MCF 10A (cell line): Measurements from ENCODE around the gene ACAA1. TPM values are rescaled to one million over a fixed set of nuclear protein-coding genes. Genes with fewer than 3 reads are reported as not detected.

ENCODE experiments used
- Bru-seq: library from RNA; stranded (reverse); fragments of 400-500 nt; gene quantifications from one replicate; lab custom pipeline; 2021; lab: Mats Ljungman, UMichigan
- BruChase-seq, 2 experiments: library from RNA; stranded (reverse); fragments of 400-500 nt; gene quantifications; one replicate each; lab custom pipeline; 2021; lab: Mats Ljungman, UMichigan
- BruUV-seq: library from RNA; stranded (reverse); fragments of 400-500 nt; replicated peaks from 2 replicates; lab custom pipeline; 2021; lab: Mats Ljungman, UMichigan
- CTCF ChIA-PET: fragments of 300-600 bp; sonication (Branson Sonifier 250); formaldehyde crosslinking; extraction: SDS; loops from one replicate; lab custom pipeline; 2021; ENCODE audit warnings: antibody characterized with exemption, inconsistent platforms; lab: Yijun Ruan, JAX
- POLR2A ChIA-PET: fragments of 300-600, 350-650 bp; sonication (Branson Sonifier 250); formaldehyde crosslinking; extraction: SDS; loops from one replicate; lab custom pipeline; 2020; ENCODE audit warnings: antibody characterized with exemption, inconsistent platforms; lab: Yijun Ruan, JAX
- DNase-seq: peaks from one replicate; pipeline ENCODE4 v3.0.0-alpha.2; 2018; ENCODE audit not compliant: unreplicated experiment
- H3K27ac Mint-ChIP-seq: one replicate; pipeline ENCODE4 v1.8.0; 2022; ENCODE audit warnings: mild to moderate bottlenecking, low read depth, mixed read lengths; ENCODE audit not compliant: unreplicated experiment
- H3K27me3 Mint-ChIP-seq: one replicate; pipeline ENCODE4 v1.8.0; 2022; ENCODE audit warnings: mixed read lengths; ENCODE audit not compliant: insufficient read depth, unreplicated experiment
- H3K36me3 Mint-ChIP-seq: one replicate; pipeline ENCODE4 v1.8.0; 2022; ENCODE audit warnings: mild to moderate bottlenecking, moderate library complexity, mixed read lengths; ENCODE audit not compliant: insufficient read depth, unreplicated experiment
- H3K4me1 Mint-ChIP-seq: one replicate; pipeline ENCODE4 v1.8.0; 2022; ENCODE audit warnings: mixed read lengths; ENCODE audit not compliant: insufficient read depth, unreplicated experiment
- H3K4me3 Mint-ChIP-seq: one replicate; pipeline ENCODE4 v1.8.0; 2022; ENCODE audit warnings: mild to moderate bottlenecking, moderate library complexity, mixed read lengths; ENCODE audit not compliant: unreplicated experiment
- H3K9me3 Mint-ChIP-seq: one replicate; pipeline ENCODE4 v1.8.0; 2022; ENCODE audit warnings: mixed read lengths; ENCODE audit not compliant: unreplicated experiment
- intact Hi-C: fragments of 100-400 bp; cut with micrococcal nuclease; formaldehyde crosslinking; loops from 2 replicates; pipeline ENCODE4 v1.14.1; 2022
- long read RNA-seq: library from polyadenylated mRNA; stranded (forward); transcript quantifications from one replicate; pipeline ENCODE4 v2.0.0, GENCODE V29; 2022
- total RNA-seq: library from RNA; stranded (reverse); gene quantifications from 2 replicates; pipeline ENCODE4 v1.2.3, GENCODE V29; 2022
- TF ChIP-seq, protein P1 (sequence below): fragments of 200-600 bp; IDR thresholded peaks from one replicate; pipeline ENCODE4 v1.8.0; 2022; ENCODE audit warnings: antibody characterized with exemption, mild to moderate bottlenecking; ENCODE audit not compliant: unreplicated experiment

ACAA1 gene
- total RNA-seq = 36.6 and 46.7 TPM in 2 replicates
- percentile 63 among the genes with signal in this experiment for Bru-seq, nascent RNA
- BruChase-seq, experiment 1, labeled RNA remaining after a 6-hour chase = percentile 55 among the genes with signal in this experiment
- BruChase-seq, experiment 2, labeled RNA remaining after a 2-hour chase = percentile 55 among the genes with signal in this experiment
- long read RNA-seq, transcript ACAA1-202 (12 exons, 1,785 nt) = major isoform, 83 of 119 reads
- long read RNA-seq, partial matches to known transcripts = 5 of 119 reads
- long read RNA-seq, other reads (novel, unspliced or antisense) = 26 of 119 reads

DNA sequence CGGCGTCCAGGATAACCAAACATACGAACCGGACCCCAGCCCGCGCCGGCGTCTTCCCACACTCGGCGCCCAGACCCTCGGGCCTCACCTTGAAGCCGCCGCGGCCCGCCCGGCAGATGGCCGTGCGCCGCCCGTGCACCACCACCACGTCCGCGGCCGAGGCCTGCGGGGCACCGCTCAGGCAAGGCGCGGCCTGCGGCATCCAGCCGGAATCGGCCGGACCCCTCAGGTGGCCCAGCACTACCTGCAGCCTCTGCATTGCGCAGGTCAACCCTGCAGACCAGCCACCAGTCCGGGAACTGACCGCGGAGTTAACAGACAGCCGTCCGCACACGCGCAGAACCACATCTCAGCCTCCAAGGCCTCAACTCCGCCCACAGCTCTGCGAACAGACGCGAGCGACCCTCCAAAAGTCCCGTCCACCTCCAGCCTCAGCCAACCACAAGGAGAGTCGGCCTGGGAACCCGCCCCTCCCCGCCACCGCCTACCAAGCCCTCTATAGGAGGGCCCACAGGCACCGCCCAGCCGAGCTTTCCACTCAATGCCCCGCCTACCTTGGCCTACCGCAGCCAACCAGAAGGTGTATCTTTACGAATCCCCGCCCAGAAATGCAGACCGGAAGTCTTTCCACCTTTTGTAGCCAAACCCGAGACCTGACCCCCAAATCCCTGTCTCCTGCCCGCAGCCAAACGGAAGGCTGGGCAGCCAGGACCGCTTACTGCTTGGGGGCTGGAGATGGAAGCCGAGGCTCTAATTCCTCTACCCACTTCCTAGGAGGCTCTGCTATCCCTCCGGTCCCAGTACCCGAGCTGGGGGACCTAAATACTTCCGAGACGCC lies at the start of gene ACAA1:
TSS of gene ACAA1 (minus strand) at position 351 of the 838 bp plus-strand sequence. CDS start at position 259, 92 bp downstream.
- peak within 1 kb of the TSS; percentile 71 for H3K27ac Mint-ChIP-seq
- intact Hi-C loops = loop anchor here (1.0 to 5.0 kb wide), 3 partner anchors 90 to 210 kb away; partner anchors contain the start of gene XYLB
- TF ChIP-seq, protein P1, sequence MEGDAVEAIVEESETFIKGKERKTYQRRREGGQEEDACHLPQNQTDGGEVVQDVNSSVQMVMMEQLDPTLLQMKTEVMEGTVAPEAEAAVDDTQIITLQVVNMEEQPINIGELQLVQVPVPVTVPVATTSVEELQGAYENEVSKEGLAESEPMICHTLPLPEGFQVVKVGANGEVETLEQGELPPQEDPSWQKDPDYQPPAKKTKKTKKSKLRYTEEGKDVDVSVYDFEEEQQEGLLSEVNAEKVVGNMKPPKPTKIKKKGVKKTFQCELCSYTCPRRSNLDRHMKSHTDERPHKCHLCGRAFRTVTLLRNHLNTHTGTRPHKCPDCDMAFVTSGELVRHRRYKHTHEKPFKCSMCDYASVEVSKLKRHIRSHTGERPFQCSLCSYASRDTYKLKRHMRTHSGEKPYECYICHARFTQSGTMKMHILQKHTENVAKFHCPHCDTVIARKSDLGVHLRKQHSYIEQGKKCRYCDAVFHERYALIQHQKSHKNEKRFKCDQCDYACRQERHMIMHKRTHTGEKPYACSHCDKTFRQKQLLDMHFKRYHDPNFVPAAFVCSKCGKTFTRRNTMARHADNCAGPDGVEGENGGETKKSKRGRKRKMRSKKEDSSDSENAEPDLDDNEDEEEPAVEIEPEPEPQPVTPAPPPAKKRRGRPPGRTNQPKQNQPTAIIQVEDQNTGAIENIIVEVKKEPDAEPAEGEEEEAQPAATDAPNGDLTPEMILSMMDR = no peak
- peak within 1 kb of the TSS; percentile 81 for H3K4me3 Mint-ChIP-seq
- peaks cover 51% of the 10 kb centered on the region for H3K4me1 Mint-ChIP-seq
- peaks cover 14% of the 10 kb centered on the region for H3K36me3 Mint-ChIP-seq
- H3K27me3 Mint-ChIP-seq = no peaks in the 10 kb centered on the region
- H3K9me3 Mint-ChIP-seq = no peaks in the 10 kb centered on the region
- peak; percentile 99 for DNase-seq
- ChIA-PET POLR2A (interaction anchor here (0.6 to 8.1 kb wide), 41 partner anchors 9 to 358 kb away, joined by 3 to 199 read pairs (median 4); partner anchors contain the start of gene OXSR1), CTCF (interaction anchor here (0.6 to 2.2 kb wide), 13 partner anchors 12 to 1408 kb away, joined by 3 to 9 read pairs (median 4); no protein-coding TSS in a partner anchor)
- BruUV-seq = no TSS peak

DNA sequence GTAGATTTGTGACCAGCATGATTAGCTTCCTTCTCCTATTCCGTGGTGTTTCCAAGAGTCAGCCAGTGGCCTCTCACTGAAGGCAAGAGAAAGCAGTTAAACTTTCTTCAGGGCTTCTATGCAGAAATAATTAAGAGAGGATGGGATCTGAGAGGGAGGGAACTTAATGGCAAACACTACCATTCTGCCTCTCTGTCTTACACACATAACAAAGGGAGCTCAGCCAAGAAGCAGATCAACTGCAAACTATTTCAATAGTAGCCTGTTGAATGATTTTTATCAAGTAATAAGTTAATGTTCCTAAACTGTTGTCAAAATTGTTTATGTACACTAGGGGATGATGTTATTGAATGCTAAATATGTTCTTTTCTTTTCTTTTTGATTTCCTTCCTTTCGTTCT lies 40.3 kb upstream of the ACAA1 start:
- Mint-ChIP-seq H3K4me3 (no peak overlapping the region), H3K9me3 (no peaks in the 10 kb centered on the region), H3K4me1 (peaks cover 23% of the 10 kb centered on the region), H3K36me3 (peaks cover 21% of the 10 kb centered on the region), H3K27me3 (no peaks in the 10 kb centered on the region), H3K27ac (no peak overlapping the region)
- intact Hi-C loops = no loop called here
- no TSS peak for BruUV-seq
- DNase-seq = no peak
- TF ChIP-seq, protein P1 = no peak
- POLR2A ChIA-PET = interaction anchor here (0.7 to 1.8 kb wide), 4 partner anchors 10 to 65 kb away, joined by 3 to 10 read pairs (median 4); partner anchors contain the start of gene ACAA1
- CTCF ChIA-PET = interaction anchor here (0.7 to 1.4 kb wide), 3 partner anchors 11 to 50 kb away, joined by 3 to 4 read pairs (median 3); no protein-coding TSS in a partner anchor

- H3K27me3 Mint-ChIP-seq = no peaks in the 10 kb centered on the region
- TF ChIP-seq, protein P1 = no peak
- no peak overlapping the region for H3K4me3 Mint-ChIP-seq
- H3K36me3 Mint-ChIP-seq = peaks cover 14% of the 10 kb centered on the region
- DNase-seq = no peak
- ChIA-PET POLR2A (interaction anchor here (1.0 to 2.0 kb wide), 2 partner anchors 9 to 37 kb away, joined by 9 to 10 read pairs; partner anchors contain the start of genes ACAA1 and OXSR1), CTCF (interaction anchor here (0.6 to 0.7 kb wide), 3 partner anchors 44 to 954 kb away, joined by 3 to 4 read pairs (median 3); no protein-coding TSS in a partner anchor)
- BruUV-seq = no TSS peak
- no peaks in the 10 kb centered on the region for H3K9me3 Mint-ChIP-seq
- intact Hi-C loops = no loop called here
- peak overlapping the region; percentile 70 for H3K27ac Mint-ChIP-seq
- peaks cover 36% of the 10 kb centered on the region for H3K4me1 Mint-ChIP-seq
These were observed 37.0 kb upstream of the ACAA1 start for GRCh38 chr3:38173834-38174418.
